Fibroblast of pulmonary artery (primary cell): ENCODE data around the gene FAM124A.

Experiments
- DNase-seq: peaks from one replicate; pipeline ENCODE4 v3.0.0-alpha.2; 2010; ENCODE audit warnings: low read depth
- H3K4me3 ChIP-seq: replicated peaks from 2 replicates; pipeline ENCODE4 v1.5.1; 2011; ENCODE audit warnings: low read depth, mild to moderate bottlenecking, control low read depth, low read length, moderate library complexity
- CTCF ChIP-seq: IDR thresholded peaks from 2 replicates; pipeline ENCODE4 v1.5.1; 2011; ENCODE audit warnings: mild to moderate bottlenecking, control low read depth, low read length, inconsistent platforms; ENCODE audit errors: missing control alignments

The FAM124A gene

GRCh38 chr13:51323824-51324511 lies 101.8 kb downstream of the FAM124A start:
- H3K4me3 ChIP-seq, result no peak overlapping the region
- TF ChIP-seq CTCF, result no peak
- DNase-seq, result no peak

- no peak for DNase-seq
- H3K4me3 ChIP-seq, result no peak overlapping the region
- TF ChIP-seq CTCF, result no peak
Measured at GRCh38 chr13:51324714-51325420, 102.7 kb downstream of the FAM124A start.

- no peak overlapping the region for H3K4me3 ChIP-seq
- no peak for TF ChIP-seq CTCF
- no peak for DNase-seq
Measured at GRCh38 chr13:51325837-51326236, 103.6 kb downstream of the FAM124A start.

GRCh38 chr13:51326777-51327176 lies 104.6 kb downstream of the FAM124A start:
- no peak overlapping the region for H3K4me3 ChIP-seq
- TF ChIP-seq CTCF, result no peak
- no peak for DNase-seq

- no peak for DNase-seq
- TF ChIP-seq CTCF, result no peak
- no peak overlapping the region for H3K4me3 ChIP-seq
Measured at GRCh38 chr13:51327961-51328360, 105.8 kb downstream of the FAM124A start.

- no peak overlapping the region for H3K4me3 ChIP-seq
- no peak for TF ChIP-seq CTCF
- no peak for DNase-seq
Measured at GRCh38 chr13:51328488-51328887, 106.3 kb downstream of the FAM124A start.
